OCI-LY7 (cell line): ENCODE data around the gene NRP1.

ENCODE experiments used
- EZH2phosphoT487 ChIP-seq: fragments of 200-600 bp; sonication (generic); IDR thresholded peaks from 2 replicates; pipeline ENCODE4 v1.6.1; 2018; ENCODE audit warnings: low read depth, borderline replicate concordance, mild to moderate bottlenecking, mixed run types, antibody characterized with exemption, low read length, moderate library complexity, mixed read lengths
- TF ChIP-seq, protein P1 (sequence below): fragments of 200-600 bp; sonication (generic); conservative IDR thresholded peaks from 2 replicates; pipeline ENCODE4 v1.5.1; 2014; ENCODE audit warnings: mild to moderate bottlenecking, antibody characterized with exemption, low read length, moderate library complexity, mixed read lengths

DNA sequence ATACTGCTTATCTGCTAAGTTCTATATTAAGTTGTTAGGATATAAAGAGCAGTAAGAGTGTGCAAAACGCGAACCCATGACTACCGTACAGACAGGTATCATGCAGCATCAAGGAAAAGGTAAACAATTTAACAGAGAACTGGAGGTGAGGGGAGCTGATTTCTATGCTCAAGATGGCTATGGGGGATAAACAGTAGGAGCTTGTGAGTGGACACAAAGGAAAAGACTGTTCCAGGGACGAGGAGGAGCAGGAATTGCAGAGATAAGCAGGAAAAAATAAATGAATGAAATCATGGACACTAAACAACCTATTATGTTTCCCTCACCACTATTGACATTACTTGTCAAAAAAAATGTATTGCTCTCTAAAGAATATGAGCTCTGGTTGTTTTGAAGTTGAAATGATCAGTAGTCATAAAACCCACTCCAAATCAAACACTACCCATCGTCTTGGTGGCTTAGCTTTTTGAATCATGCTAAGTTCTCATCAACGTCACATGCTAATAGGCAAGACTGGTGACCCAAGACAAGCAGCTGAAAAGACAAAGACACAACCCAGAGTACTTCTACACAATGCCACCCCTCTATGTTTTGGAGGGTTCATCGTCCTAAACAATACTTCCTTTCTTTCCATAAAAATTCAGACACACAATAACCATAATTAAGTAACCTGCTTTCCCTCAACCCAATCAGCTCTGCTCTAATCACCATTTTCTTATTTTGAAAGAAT, 102.7 kb downstream of the NRP1 start:
- TF ChIP-seq, protein P1, sequence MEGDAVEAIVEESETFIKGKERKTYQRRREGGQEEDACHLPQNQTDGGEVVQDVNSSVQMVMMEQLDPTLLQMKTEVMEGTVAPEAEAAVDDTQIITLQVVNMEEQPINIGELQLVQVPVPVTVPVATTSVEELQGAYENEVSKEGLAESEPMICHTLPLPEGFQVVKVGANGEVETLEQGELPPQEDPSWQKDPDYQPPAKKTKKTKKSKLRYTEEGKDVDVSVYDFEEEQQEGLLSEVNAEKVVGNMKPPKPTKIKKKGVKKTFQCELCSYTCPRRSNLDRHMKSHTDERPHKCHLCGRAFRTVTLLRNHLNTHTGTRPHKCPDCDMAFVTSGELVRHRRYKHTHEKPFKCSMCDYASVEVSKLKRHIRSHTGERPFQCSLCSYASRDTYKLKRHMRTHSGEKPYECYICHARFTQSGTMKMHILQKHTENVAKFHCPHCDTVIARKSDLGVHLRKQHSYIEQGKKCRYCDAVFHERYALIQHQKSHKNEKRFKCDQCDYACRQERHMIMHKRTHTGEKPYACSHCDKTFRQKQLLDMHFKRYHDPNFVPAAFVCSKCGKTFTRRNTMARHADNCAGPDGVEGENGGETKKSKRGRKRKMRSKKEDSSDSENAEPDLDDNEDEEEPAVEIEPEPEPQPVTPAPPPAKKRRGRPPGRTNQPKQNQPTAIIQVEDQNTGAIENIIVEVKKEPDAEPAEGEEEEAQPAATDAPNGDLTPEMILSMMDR, result no peak
- no peak for TF ChIP-seq EZH2phosphoT487
